H1 (cell line): ENCODE measurements around the gene PAK2. TPM values are rescaled to one million over a fixed set of nuclear protein-coding genes. Genes with fewer than 3 reads are reported as not detected.

Experiments
- CTCF ChIA-PET: fragments of 300-600 bp; sonication (Branson Sonifier 250); formaldehyde crosslinking; loops from one replicate; lab custom pipeline; 2021; ENCODE audit not compliant: partially characterized antibody; lab: Charles Lee
- POLR2A ChIA-PET: fragments of 300-600 bp; sonication (Branson Sonifier 250); formaldehyde crosslinking; loops from one replicate; lab custom pipeline; 2021; ENCODE audit warnings: inconsistent platforms; ENCODE audit not compliant: partially characterized antibody; lab: Charles Lee
- DNase-seq, 2 experiments: peaks; one replicate each; pipeline versions ENCODE4 v3.0.0 to v3.0.0-alpha.2; 2010 to 2022; ENCODE audit warnings: low spot score in 2 of 2, low read depth in 1 of 2, mixed read lengths in 1 of 2
- FAIRE-seq: peaks from 2 replicates; lab custom pipeline; 2011; peaks lifted over from hg19 to GRCh38; lab: Jason Lieb, UNC
- H2AFZ ChIP-seq: 2 replicates; pipeline ENCODE4 v1.8.1; 2012; ENCODE audit warnings: low read length, inconsistent platforms
- H2AK5ac ChIP-seq: 2 replicates; pipeline ENCODE4 v1.6.1; 2013; ENCODE audit warnings: low read depth, low read length
- H2BK120ac ChIP-seq: replicated peaks from 2 replicates; pipeline ENCODE3; 2013; ENCODE audit warnings: low read depth, low read length, inconsistent platforms
- H2BK12ac ChIP-seq: 2 replicates; pipeline ENCODE4 v1.6.1; 2013; ENCODE audit warnings: low read depth, low read length
- H2BK15ac ChIP-seq: 2 replicates; pipeline ENCODE4 v1.6.1; 2013; ENCODE audit warnings: low read length
- H2BK20ac ChIP-seq: 2 replicates; pipeline ENCODE4 v1.6.1; 2013; ENCODE audit warnings: low read length
- H2BK5ac ChIP-seq: 2 replicates; pipeline ENCODE4 v1.6.1; 2013; ENCODE audit warnings: low read depth, low read length
- H3K14ac ChIP-seq: 2 replicates; pipeline ENCODE4 v1.6.1; 2013; ENCODE audit warnings: inconsistent platforms; ENCODE audit not compliant: insufficient read length
- H3K18ac ChIP-seq: 2 replicates; pipeline ENCODE4 v1.6.1; 2013; ENCODE audit warnings: low read length; ENCODE audit errors: extremely low read depth
- H3K23ac ChIP-seq: 2 replicates; pipeline ENCODE4 v1.6.1; 2013; ENCODE audit warnings: inconsistent platforms; ENCODE audit not compliant: insufficient read length
- H3K23me2 ChIP-seq: 2 replicates; pipeline ENCODE4 v1.6.1; 2013; ENCODE audit warnings: low read depth, low read length
- H3K27ac ChIP-seq: 2 replicates; pipeline ENCODE4 v1.6.1; 2011; ENCODE audit warnings: low read depth, low read length, inconsistent platforms
- H3K27me3 ChIP-seq, 4 experiments: replicated peaks in 1 of 4; 1 replicate in 1 of 4; 2 replicates in 3 of 4; pipeline versions ENCODE4 v1.6.1 to v1.8.1; 2011 to 2013; ENCODE audit warnings: low read length in 3 of 4, mild to moderate bottlenecking in 3 of 4, inconsistent platforms in 2 of 4, mixed read lengths in 2 of 4, moderate library complexity in 1 of 4; ENCODE audit not compliant: control insufficient read depth in 3 of 4, insufficient read depth in 3 of 4; ENCODE audit errors: extremely low read depth in 1 of 4
- H3K36me3 ChIP-seq, 4 experiments: 2 replicates each; pipeline versions ENCODE4 v1.6.1 to v1.8.1; 2011 to 2013; ENCODE audit warnings: mild to moderate bottlenecking in 4 of 4, low read length in 3 of 4, moderate library complexity in 2 of 4, control low read depth in 1 of 4, inconsistent platforms in 1 of 4; ENCODE audit not compliant: insufficient read depth in 4 of 4, control insufficient read depth in 2 of 4
- H3K4ac ChIP-seq: replicated peaks from 2 replicates; pipeline ENCODE3; 2013; ENCODE audit warnings: low read length, low read depth, mixed read lengths, inconsistent platforms; ENCODE audit not compliant: insufficient read length
- H3K4me1 ChIP-seq, 4 experiments: replicated peaks in 1 of 4; 1 replicate in 1 of 4; 2 replicates in 3 of 4; pipeline versions ENCODE4 v1.6.1 to v1.8.1; 2011 to 2013; ENCODE audit warnings: low read length in 3 of 4, inconsistent platforms in 2 of 4, mixed read lengths in 1 of 4; ENCODE audit not compliant: insufficient read depth in 4 of 4, control insufficient read depth in 3 of 4
- H3K4me2 ChIP-seq, 2 experiments: 2 replicates each; pipeline versions ENCODE4 v1.6.1 to v1.8.1; 2011 to 2013; ENCODE audit warnings: low read depth in 2 of 2, low read length in 2 of 2, control low read depth in 1 of 2, inconsistent platforms in 1 of 2, mild to moderate bottlenecking in 1 of 2; ENCODE audit not compliant: insufficient read depth in 1 of 2
- H3K4me3 ChIP-seq, 4 experiments: fragments of 200-600, 300-600 bp in 1 of 4; sonication (generic), shearing (Covaris generic), sonication (Bioruptor Twin) in 1 of 4; 2 replicates each; pipeline versions ENCODE4 v1.5.1 to v1.8.1; 2011 to 2016; ENCODE audit warnings: low read length in 4 of 4, low read depth in 3 of 4, control low read depth in 2 of 4, inconsistent platforms in 2 of 4, mild to moderate bottlenecking in 2 of 4, mixed read lengths in 1 of 4, moderate library complexity in 1 of 4; ENCODE audit not compliant: insufficient read depth in 2 of 4; ENCODE audit errors: extremely low read depth in 1 of 4
- H3K56ac ChIP-seq: replicated peaks from 2 replicates; pipeline ENCODE3; 2013; ENCODE audit warnings: low read depth, mild to moderate bottlenecking, mixed read lengths, low read length, inconsistent platforms; ENCODE audit not compliant: insufficient read length
- H3K79me1 ChIP-seq: 2 replicates; pipeline ENCODE4 v1.6.1; 2013; ENCODE audit warnings: low read depth, low read length, control low read depth
- H3K79me2 ChIP-seq, 2 experiments: 2 replicates each; pipeline versions ENCODE4 v1.6.1 to v1.8.1; 2012 to 2013; ENCODE audit warnings: low read length in 2 of 2, mild to moderate bottlenecking in 2 of 2, inconsistent platforms in 1 of 2; ENCODE audit not compliant: insufficient read depth in 2 of 2, control insufficient read depth in 1 of 2
- H3K9ac ChIP-seq, 4 experiments: replicated peaks in 1 of 4; 1 replicate in 1 of 4; 2 replicates in 3 of 4; pipeline versions ENCODE4 v1.6.1 to v1.8.1; 2011 to 2013; ENCODE audit warnings: low read depth in 3 of 4, low read length in 3 of 4, control low read depth in 2 of 4, mild to moderate bottlenecking in 2 of 4, moderate library complexity in 2 of 4, inconsistent platforms in 1 of 4; ENCODE audit errors: extremely low read depth in 1 of 4
- H3K9me3 ChIP-seq, 2 experiments: 2 replicates each; pipeline versions ENCODE4 v1.6.1 to v1.8.1; 2012 to 2013; ENCODE audit warnings: mild to moderate bottlenecking in 2 of 2, moderate library complexity in 2 of 2, control low read depth in 1 of 2, inconsistent platforms in 1 of 2, low read depth in 1 of 2, low read length in 1 of 2, mixed read lengths in 1 of 2; ENCODE audit not compliant: insufficient read depth in 2 of 2
- H4K20me1 ChIP-seq, 2 experiments: replicated peaks in 1 of 2; 2 replicates each; pipeline versions ENCODE3 to v1.8.1; 2011 to 2013; ENCODE audit warnings: inconsistent platforms in 2 of 2, low read length in 2 of 2, mild to moderate bottlenecking in 1 of 2; ENCODE audit not compliant: insufficient read depth in 2 of 2, control insufficient read depth in 1 of 2
- H4K5ac ChIP-seq: 2 replicates; pipeline ENCODE4 v1.6.1; 2013; ENCODE audit warnings: low read length, low read depth, mixed read lengths, inconsistent platforms; ENCODE audit not compliant: insufficient read length
- H4K8ac ChIP-seq: 2 replicates; pipeline ENCODE4 v1.8.0; 2013; ENCODE audit warnings: mild to moderate bottlenecking, moderate library complexity, low read length, inconsistent platforms; ENCODE audit not compliant: insufficient read depth; ENCODE audit errors: extremely low read depth
- H4K91ac ChIP-seq: replicated peaks from 2 replicates; pipeline ENCODE3; 2013; ENCODE audit warnings: low read length, mixed read lengths, inconsistent platforms; ENCODE audit not compliant: insufficient read length
- ASH2L ChIP-seq: fragments of 200-600, 300-600 bp; sonication (generic); IDR thresholded peaks from one replicate; pipeline ENCODE4 v1.7.1; 2017; ENCODE audit warnings: low read length
- CHD1 ChIP-seq: IDR thresholded peaks from 2 replicates; pipeline ENCODE4 v1.6.1; 2012; ENCODE audit warnings: low read depth, low read length, improper control_type of control experiment
- KDM1A ChIP-seq: fragments of 200-600, 300-600 bp; sonication (generic); IDR thresholded peaks from 2 replicates; pipeline ENCODE4 v1.7.1; 2016; ENCODE audit warnings: mild to moderate bottlenecking, low read length, borderline replicate concordance
- KDM4A ChIP-seq: IDR thresholded peaks from one replicate; pipeline ENCODE4 v1.7.1; 2012; ENCODE audit warnings: low read depth, mild to moderate bottlenecking, moderate library complexity, low read length, inconsistent platforms; ENCODE audit not compliant: severe bottlenecking
- WGBS, 2 experiments: shearing (Covaris generic) in 1 of 2; methylation state at CpG; one replicate each; pipeline versions ENCODE4 v1.1.6 to v1.1.7; 2013 to 2015; ENCODE audit warnings: low lambda C conversion rate in 2 of 2, mixed read lengths in 2 of 2, inconsistent platforms in 1 of 2, low coverage in 1 of 2, missing lambda C conversion rate in 1 of 2; ENCODE audit not compliant: insufficient replicate concordance in 2 of 2, insufficient coverage in 1 of 2, insufficient read length in 1 of 2; ENCODE audit errors: extremely low coverage in 1 of 2, missing lambda C conversion rate in 1 of 2; 5-methylcytosine and 5-hydroxymethylcytosine counted together
- polyA plus RNA-seq, 7 experiments: library from polyadenylated mRNA; depleted of rRNA in 3 of 7; stranded (reverse) in 5 of 7; unstranded in 2 of 7; fragments of >200 nt in 5 of 7; fragments of 200-250 nt in 2 of 7; gene quantifications; 1 replicate in 5 of 7; 2 replicates in 1 of 7; 4 replicates in 1 of 7; pipeline versions ENCODE4 v1.2.1 to v1.2.3, GENCODE V29; 2011 to 2013; ENCODE audit warnings: missing spikeins in 2 of 7, mixed read lengths in 2 of 7
- total RNA-seq: library from RNA; stranded (reverse); fragmentation: NEBNext Ultra II Directional; extraction: Animal tissue kit (Norgen Biotek cat#: 25700); gene quantifications from 2 replicates; pipeline ENCODE4 v1.2.1, GENCODE V29; 2021

PAK2 gene
- total and polyA plus RNA-seq, 2 of the 8 experiments (the other 6 are each of a cell fraction or from before 2014, with no cell fraction given), result 13.1 to 60.5 TPM

GRCh38 chr3:196708467-196708866 lies 31.2 kb upstream of the PAK2 start:
- no peak overlapping the region for H3K23ac ChIP-seq
- no peak overlapping the region for H4K5ac ChIP-seq
- no peaks in the 10 kb centered on the region for H3K79me2 ChIP-seq
- no peaks in the 10 kb centered on the region for H3K9me3 ChIP-seq
- H3K9ac ChIP-seq, result no peak overlapping the region
- H2AFZ ChIP-seq, result no peak overlapping the region
- no peak overlapping the region for H4K91ac ChIP-seq
- H2BK5ac ChIP-seq, result no peak overlapping the region
- no peak overlapping the region for H3K18ac ChIP-seq
- no peak overlapping the region for H4K8ac ChIP-seq
- no peak overlapping the region for H2BK12ac ChIP-seq
- no peak overlapping the region for H2AK5ac ChIP-seq
- H2BK120ac ChIP-seq, result no peak overlapping the region
- H3K4me3 ChIP-seq, result no peak overlapping the region
- H3K27ac ChIP-seq, result no peak overlapping the region
- peaks cover 7% of the 10 kb centered on the region for H3K23me2 ChIP-seq
- no peaks in the 10 kb centered on the region for H3K79me1 ChIP-seq
- H3K14ac ChIP-seq, result no peak overlapping the region
- ChIA-PET POLR2A (no interaction called here), CTCF (no interaction called here)
- no peak overlapping the region for H3K4ac ChIP-seq
- FAIRE-seq, result no peak
- WGBS, 2 experiments, result 89% methylated on average over 7 of the region's 7 CpGs; no CpG with 5 or more reads in 1 of the 2 experiments
- no peak for TF ChIP-seq KDM4A
- TF ChIP-seq KDM1A, result no peak
- TF ChIP-seq ASH2L, result no peak
- TF ChIP-seq CHD1, result no peak
- DNase-seq, result no peak
- no peak overlapping the region for H3K56ac ChIP-seq
- H3K4me1 ChIP-seq, result peaks cover 0 to 6% (median 3%) of the 10 kb centered on the region in 4 experiments; a peak in 4 of 7 replicates
- no peak overlapping the region for H2BK15ac ChIP-seq
- no peaks in the 10 kb centered on the region for H3K36me3 ChIP-seq
- H3K4me2 ChIP-seq, result no peak overlapping the region
- H4K20me1 ChIP-seq, result no peaks in the 10 kb centered on the region
- H2BK20ac ChIP-seq, result no peak overlapping the region
- no peaks in the 10 kb centered on the region; a peak in 2 of 7 replicates for H3K27me3 ChIP-seq
